Activated CD8-positive, alpha-beta memory T cell treated with anti-CD3 and anti-CD28 coated beads, Interleukin-2, amount 10 ng/mL, durations not matched to agents 7 days and 5 days (primary cell): ENCODE data around the gene C1orf232. TPM values are rescaled to one million over a fixed set of nuclear protein-coding genes. Genes with fewer than 3 reads are reported as not detected.
A peak's percentile ranks its signal among the peaks of the same experiment; 100 is the strongest.

ENCODE experiments used
- ATAC-seq: fragments of 150-1000 bp; cut with Tn5 transposase; one replicate; pipeline ENCODE4 v1.10.0; 2021; ENCODE audit warnings: moderate library complexity
- CTCF ChIA-PET: fragments of 350-600 bp; sonication (Branson Sonifier 250); formaldehyde crosslinking; loops from one replicate; lab custom pipeline; 2021; ENCODE audit warnings: antibody characterized with exemption; lab: Charles Lee
- DNase-seq: peaks from one replicate; pipeline ENCODE4 v3.0.0-alpha.2; 2020
- H3K27ac Mint-ChIP-seq: one replicate; pipeline ENCODE4 v1.8.0; 2021; ENCODE audit warnings: mild to moderate bottlenecking, mixed read lengths
- H3K27me3 Mint-ChIP-seq: one replicate; pipeline ENCODE4 v1.8.0; 2021; ENCODE audit warnings: mixed read lengths
- H3K36me3 Mint-ChIP-seq: one replicate; pipeline ENCODE4 v1.8.0; 2021; ENCODE audit warnings: mild to moderate bottlenecking, mixed read lengths
- H3K4me1 Mint-ChIP-seq: one replicate; pipeline ENCODE4 v1.8.0; 2021; ENCODE audit warnings: mixed read lengths
- H3K4me3 Mint-ChIP-seq: one replicate; pipeline ENCODE4 v1.8.0; 2021; ENCODE audit warnings: mild to moderate bottlenecking, moderate library complexity, mixed read lengths
- H3K9me3 Mint-ChIP-seq: one replicate; pipeline ENCODE4 v1.8.0; 2022; ENCODE audit warnings: low read depth, mixed read lengths
- total RNA-seq, 2 experiments: library from RNA; stranded (reverse); gene quantifications; one replicate each; pipeline ENCODE4 v1.2.3, GENCODE V29; 2021

Gene C1orf232
- total RNA-seq, 2 experiments from 2014 or later, result not detected

DNA sequence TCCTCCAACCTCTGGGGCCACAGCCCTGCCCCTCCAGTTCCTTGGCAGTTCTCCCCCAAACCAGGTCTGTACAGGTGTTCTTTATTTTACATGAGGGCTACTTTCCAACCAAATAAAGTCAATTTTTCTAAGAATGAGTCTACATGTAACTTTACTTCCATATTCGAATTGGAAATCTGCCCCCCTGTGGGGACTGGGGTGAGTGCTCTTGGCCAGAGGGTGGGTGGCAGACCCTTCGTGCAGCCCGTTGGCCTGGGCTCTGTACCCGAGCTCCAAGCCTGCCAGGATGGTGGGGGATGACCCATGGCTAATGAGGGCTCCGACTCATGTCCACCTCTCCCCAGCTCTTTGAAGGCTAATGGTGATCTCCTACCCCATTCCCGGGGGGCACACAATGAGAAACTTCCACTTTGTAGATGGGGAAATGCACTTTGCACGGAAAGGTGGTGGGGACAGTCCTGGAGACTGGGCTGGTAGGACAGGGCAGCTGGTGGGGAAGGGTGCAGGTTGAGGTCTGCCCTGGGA, 21.1 kb upstream of the C1orf232 start:
- no peak overlapping the region for H3K27ac Mint-ChIP-seq
- no peak overlapping the region for H3K4me3 Mint-ChIP-seq
- CTCF ChIA-PET, result interaction anchor here (1.3 to 3.2 kb wide), 3 partner anchors 13 to 44 kb away, joined by 3 to 19 read pairs (median 4); partner anchors contain the start of gene CEP85
- peaks cover 6% of the 10 kb centered on the region for H3K4me1 Mint-ChIP-seq
- DNase-seq, result no peak
- peaks cover 8% of the 10 kb centered on the region for H3K27me3 Mint-ChIP-seq
- no peak for ATAC-seq
- H3K9me3 Mint-ChIP-seq, result no peaks in the 10 kb centered on the region
- H3K36me3 Mint-ChIP-seq, result no peaks in the 10 kb centered on the region

DNA sequence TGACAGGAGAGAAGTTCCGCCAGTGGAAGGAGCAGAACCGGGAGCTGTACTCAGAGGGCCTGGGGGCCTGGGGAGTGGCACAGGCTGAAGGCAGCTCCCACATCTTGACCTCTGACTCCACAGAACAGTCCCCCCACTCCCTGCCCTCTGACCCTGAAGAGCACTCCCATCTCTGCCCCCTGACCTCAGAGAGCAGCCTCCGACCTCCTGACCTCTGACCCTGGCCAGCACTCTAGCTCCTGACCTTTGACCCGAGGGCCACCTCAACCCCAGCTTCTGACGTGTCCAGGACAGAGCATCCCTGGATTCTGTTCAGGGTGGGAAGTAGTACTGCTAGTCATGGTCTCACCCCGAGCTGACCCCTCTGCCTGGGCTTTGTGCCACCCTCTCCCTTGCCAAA, 20.6 kb upstream of the C1orf232 start:
- Mint-ChIP-seq H3K27me3 (peaks cover 7% of the 10 kb centered on the region), H3K4me1 (peaks cover 6% of the 10 kb centered on the region), H3K9me3 (no peaks in the 10 kb centered on the region), H3K4me3 (no peak overlapping the region), H3K27ac (no peak overlapping the region), H3K36me3 (no peaks in the 10 kb centered on the region)
- no peak for DNase-seq
- no peak for ATAC-seq
- CTCF ChIA-PET, result interaction anchor here (0.6 to 3.2 kb wide), 3 partner anchors 20 to 45 kb away, joined by 3 to 19 read pairs (median 3); partner anchors contain the start of gene CEP85

DNA sequence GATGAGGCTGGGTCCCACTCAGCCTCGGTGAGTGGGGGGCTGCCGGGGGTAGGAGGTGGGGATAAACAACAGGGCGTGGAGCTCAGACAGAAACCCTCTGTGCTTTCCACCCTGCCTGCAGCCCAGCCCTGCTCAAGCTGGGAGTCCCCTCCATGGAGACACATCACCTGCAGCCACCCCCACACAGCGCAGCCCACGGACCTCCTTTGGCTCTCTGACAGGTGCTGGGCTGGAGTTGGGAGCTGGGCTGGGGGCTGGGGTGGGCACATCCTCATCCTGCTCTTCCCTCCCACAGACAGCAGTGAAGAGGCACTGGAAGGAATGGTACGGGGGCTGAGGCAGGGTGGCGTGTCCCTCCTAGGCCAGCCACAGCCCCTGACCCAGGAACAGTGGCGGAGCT, 19.7 kb upstream of the C1orf232 start:
- no peak overlapping the region for H3K4me3 Mint-ChIP-seq
- H3K9me3 Mint-ChIP-seq, result no peaks in the 10 kb centered on the region
- H3K27ac Mint-ChIP-seq, result no peak overlapping the region

DNA sequence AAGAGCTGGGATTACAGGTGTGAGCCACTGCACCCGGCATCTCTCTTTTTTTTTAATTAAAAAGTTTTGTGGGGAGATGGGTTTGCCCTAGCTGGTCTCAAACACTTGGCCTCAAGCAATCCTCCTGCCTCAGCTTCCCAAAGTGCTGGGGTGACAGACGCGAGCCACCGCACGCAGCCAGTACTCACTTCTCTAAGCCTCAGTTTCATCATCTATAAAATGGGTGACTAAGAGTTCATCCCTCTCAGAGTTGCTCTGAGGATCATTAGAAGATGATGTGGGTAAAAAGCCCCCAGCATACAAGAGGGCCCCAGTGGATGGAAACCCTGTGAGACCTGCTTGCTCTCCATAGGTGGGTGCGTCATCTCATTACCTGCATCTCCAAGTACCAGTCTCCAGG, 19.1 kb upstream of the C1orf232 start:
- H3K36me3 Mint-ChIP-seq, result no peaks in the 10 kb centered on the region
- DNase-seq, result no peak
- no peak overlapping the region for H3K4me3 Mint-ChIP-seq
- CTCF ChIA-PET, result interaction anchor here (3.2 kb wide), 1 partner anchor 46 kb away, joined by 19 read pairs; the partner anchor contains the start of gene CEP85
- H3K27me3 Mint-ChIP-seq, result peaks cover 5% of the 10 kb centered on the region
- H3K4me1 Mint-ChIP-seq, result peaks cover 6% of the 10 kb centered on the region
- ATAC-seq, result no peak
- H3K27ac Mint-ChIP-seq, result no peak overlapping the region
- no peaks in the 10 kb centered on the region for H3K9me3 Mint-ChIP-seq

More for the DNA sequence above, 19.7 kb upstream of the C1orf232 start:
- ATAC-seq, result no peak
- peaks cover 5% of the 10 kb centered on the region for H3K27me3 Mint-ChIP-seq
- DNase-seq, result no peak
- peaks cover 6% of the 10 kb centered on the region for H3K4me1 Mint-ChIP-seq
- CTCF ChIA-PET, result interaction anchor here (0.6 to 3.2 kb wide), 2 partner anchors 44 to 45 kb away, joined by 3 to 19 read pairs; partner anchors contain the start of gene CEP85
- H3K36me3 Mint-ChIP-seq, result no peaks in the 10 kb centered on the region

DNA sequence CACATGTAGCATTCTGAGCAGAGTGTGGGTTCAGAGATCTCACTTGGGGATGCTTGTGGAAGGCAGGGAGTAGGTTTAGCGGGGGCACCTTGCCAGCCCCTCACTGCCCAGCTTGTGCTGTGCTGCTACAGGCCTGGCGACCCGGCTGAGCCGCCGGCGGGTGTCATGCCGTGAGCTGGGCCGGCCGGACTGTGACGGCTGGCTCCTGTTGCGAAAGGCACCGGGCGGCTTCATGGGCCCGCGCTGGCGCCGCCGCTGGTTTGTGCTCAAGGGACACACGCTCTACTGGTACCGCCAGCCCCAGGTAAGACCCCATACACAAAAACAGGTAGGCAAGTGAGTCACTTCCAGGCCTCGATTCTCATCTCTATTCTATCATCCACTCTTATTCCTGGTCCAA, 16.1 kb upstream of the C1orf232 start:
- Mint-ChIP-seq H3K36me3 (no peaks in the 10 kb centered on the region), H3K4me1 (no peaks in the 10 kb centered on the region), H3K9me3 (no peaks in the 10 kb centered on the region), H3K27me3 (peaks cover 3% of the 10 kb centered on the region), H3K4me3 (no peak overlapping the region), H3K27ac (no peak overlapping the region)
- DNase-seq (no peak), ATAC-seq (no peak)
- CTCF ChIA-PET, result interaction anchor here (1.2 to 2.5 kb wide), 3 partner anchors 15 to 49 kb away, joined by 4 to 6 read pairs (median 5); partner anchors contain the start of genes CEP85 and ZNF593

DNA sequence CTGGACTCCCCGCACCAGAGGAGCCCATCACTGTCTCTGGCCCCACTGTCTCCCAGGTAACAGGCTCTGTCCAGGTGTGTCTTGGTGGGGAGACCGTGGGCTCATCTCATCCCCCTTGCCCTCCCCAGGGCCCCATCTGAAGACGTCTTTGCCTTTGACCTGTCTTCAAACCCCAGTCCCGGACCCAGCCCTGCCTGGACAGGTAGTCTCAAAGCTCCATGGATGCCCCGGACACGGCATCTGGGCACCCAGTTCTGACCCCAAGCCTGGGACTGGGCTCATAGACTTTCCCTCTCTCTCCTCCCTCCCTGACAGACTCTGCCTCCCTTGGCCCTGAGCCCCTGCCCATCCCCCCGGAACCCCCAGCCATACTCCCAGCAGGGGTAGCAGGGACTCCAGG, 15.3 kb upstream of the C1orf232 start:
- no peak for DNase-seq
- Mint-ChIP-seq H3K27ac (no peak overlapping the region), H3K36me3 (no peaks in the 10 kb centered on the region), H3K4me1 (no peaks in the 10 kb centered on the region), H3K9me3 (no peaks in the 10 kb centered on the region), H3K4me3 (no peak overlapping the region), H3K27me3 (peaks cover 3% of the 10 kb centered on the region)
- no peak for ATAC-seq
- CTCF ChIA-PET, result interaction anchor here (1.2 to 2.5 kb wide), 3 partner anchors 14 to 50 kb away, joined by 4 to 6 read pairs (median 5); partner anchors contain the start of genes CEP85 and ZNF593

DNA sequence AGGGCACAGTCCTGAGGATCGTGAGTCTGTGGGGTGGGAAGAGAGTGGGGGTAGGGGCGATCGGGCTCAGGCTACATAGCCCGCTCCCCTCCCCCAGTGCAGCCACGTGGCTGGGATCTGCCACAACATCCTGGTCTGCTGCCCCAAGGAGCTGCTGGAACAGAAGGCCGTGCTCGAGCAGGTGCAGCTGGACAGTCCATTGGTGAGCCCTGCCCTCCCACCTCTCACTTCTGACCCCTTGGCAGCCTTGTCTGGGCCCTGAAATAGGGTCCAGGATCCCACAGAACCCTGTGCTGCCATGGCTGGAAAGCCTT, 13.6 kb upstream of the C1orf232 start:
- CTCF ChIA-PET, result interaction anchor here (1.0 to 2.3 kb wide), 2 partner anchors 12 to 52 kb away, joined by 4 to 10 read pairs; partner anchors contain the start of genes CEP85 and ZNF593
- no peak for ATAC-seq
- H3K9me3 Mint-ChIP-seq, result no peaks in the 10 kb centered on the region
- H3K36me3 Mint-ChIP-seq, result no peaks in the 10 kb centered on the region
- no peak overlapping the region for H3K27ac Mint-ChIP-seq
- no peaks in the 10 kb centered on the region for H3K4me1 Mint-ChIP-seq
- no peak for DNase-seq
- peaks cover 3% of the 10 kb centered on the region for H3K27me3 Mint-ChIP-seq
- H3K4me3 Mint-ChIP-seq, result no peak overlapping the region

DNA sequence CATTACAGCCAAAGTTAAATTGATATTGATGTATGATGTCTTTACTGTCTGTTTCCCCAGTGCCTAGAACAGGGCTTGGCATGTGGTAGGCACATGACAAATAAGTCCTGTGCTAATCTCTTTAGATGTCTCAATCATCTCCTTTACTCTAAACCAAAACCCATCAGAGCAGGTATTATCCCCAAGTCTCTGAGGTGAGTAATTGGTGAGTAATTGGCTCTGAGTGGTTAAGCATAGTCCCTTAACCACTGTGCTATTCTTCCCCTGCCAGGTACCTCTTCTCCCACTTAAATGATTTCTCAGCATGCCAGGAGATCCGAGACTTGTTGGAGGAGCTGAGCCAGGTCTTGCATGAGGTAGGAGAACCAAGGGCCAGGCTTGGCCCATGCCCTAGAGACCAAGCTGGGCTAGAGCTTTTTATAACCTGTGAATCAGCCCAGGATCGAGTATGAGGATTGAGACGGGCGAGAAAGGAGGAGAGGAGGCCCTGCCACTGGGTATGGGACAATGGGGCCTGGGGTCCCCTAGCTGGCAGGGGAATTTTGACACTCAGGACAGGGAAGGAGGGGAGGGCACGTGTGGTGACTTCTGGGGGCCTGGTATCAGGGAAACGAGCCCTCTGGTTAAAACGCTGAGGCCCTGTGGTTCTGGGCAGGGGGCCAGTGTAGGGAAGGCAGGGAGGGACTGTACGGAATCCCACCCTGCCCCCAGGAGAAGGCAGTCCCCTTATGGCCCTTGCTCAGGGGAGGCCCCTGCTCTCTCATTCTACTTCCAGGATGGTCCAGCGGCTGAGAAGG, 13.0 kb upstream of the C1orf232 start:
- DNase-seq, result no peak
- ATAC-seq, result no peak
- Mint-ChIP-seq H3K9me3 (no peaks in the 10 kb centered on the region), H3K4me3 (no peak overlapping the region), H3K4me1 (no peaks in the 10 kb centered on the region), H3K36me3 (no peaks in the 10 kb centered on the region), H3K27ac (no peak overlapping the region), H3K27me3 (peaks cover under 1% of the 10 kb centered on the region)
- CTCF ChIA-PET, result interaction anchor here (0.6 to 2.3 kb wide), 3 partner anchors 12 to 693 kb away, joined by 3 to 10 read pairs (median 4); partner anchors contain the start of genes CEP85 and ZNF593

DNA sequence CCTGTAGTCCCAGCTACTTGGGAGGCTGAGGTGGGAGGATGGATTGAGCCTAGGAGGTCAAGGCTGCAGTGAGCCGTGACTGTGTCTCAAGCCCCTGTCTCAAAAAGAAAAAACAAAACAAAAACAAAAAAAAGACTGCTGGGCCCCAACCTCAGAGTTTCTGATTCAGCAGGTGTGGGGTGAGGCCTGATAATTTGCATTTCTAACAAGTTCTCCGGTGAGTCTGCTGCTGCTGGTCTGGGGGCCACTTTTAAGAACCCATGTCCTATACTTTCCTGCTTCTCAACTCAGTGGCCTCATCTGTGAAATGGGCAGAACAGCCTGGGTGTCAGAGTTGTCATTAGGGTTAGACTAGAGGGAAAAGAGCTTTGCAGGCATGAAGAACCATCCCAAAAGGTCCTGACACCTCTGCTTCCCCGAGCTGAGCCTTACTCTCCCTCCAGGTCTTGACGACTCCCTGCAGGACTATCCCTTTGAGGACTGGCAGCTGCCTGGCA, 11.3 kb upstream of the C1orf232 start:
- H3K4me3 Mint-ChIP-seq, result no peak overlapping the region
- no peaks in the 10 kb centered on the region for H3K27me3 Mint-ChIP-seq
- ATAC-seq, result no peak
- no peaks in the 10 kb centered on the region for H3K36me3 Mint-ChIP-seq
- CTCF ChIA-PET, result interaction anchor here (1.8 to 2.3 kb wide), 2 partner anchors 10 to 17 kb away, joined by 5 to 10 read pairs; partner anchors contain the start of gene ZNF593
- H3K4me1 Mint-ChIP-seq, result no peaks in the 10 kb centered on the region
- no peak overlapping the region for H3K27ac Mint-ChIP-seq
- no peak for DNase-seq
- no peaks in the 10 kb centered on the region for H3K9me3 Mint-ChIP-seq

DNA sequence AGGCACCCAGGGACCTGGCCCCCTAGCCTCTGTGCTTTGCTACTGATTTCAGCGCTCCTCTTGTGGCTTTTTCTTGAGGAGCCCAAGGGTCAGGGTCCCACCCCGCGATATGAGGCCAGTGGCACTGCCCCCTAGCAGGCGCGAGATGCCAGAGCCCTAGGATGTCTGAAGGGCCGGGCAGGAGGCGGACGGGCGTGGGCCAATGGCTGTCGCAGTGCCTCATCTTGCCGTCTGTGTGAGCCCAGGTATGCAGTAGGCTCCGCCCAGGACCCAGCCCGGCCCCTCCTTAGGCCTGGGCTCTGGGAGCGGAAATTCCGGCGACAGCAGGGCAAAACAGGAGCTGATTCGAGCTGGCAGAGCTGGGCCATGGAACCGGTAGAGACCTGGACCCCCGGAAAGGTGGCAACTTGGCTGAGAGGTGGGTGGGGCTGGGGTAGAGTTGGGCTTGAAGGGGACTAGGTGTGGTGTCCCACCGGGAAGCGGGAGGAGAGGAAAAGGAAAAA, 8.5 kb upstream of the C1orf232 start, which contains the start of gene CNKSR1:
TSS of gene CNKSR1 (plus strand) at position 310 of the 503 bp plus-strand sequence. CDS start at position 367, 57 bp downstream.
- Mint-ChIP-seq H3K27ac (no peak within 1 kb of the TSS), H3K9me3 (no peaks in the 10 kb centered on the region), H3K36me3 (no peaks in the 10 kb centered on the region), H3K27me3 (no peaks in the 10 kb centered on the region), H3K4me3 (peak within 1 kb of the TSS; percentile 24), H3K4me1 (no peaks in the 10 kb centered on the region)
- CTCF ChIA-PET, result interaction anchor here (1.0 to 9.8 kb wide), 3 partner anchors 8 to 57 kb away, joined by 3 to 105 read pairs (median 6); partner anchors contain the start of genes C1orf232, CEP85 and ZNF593
- DNase-seq, result no peak
- ATAC-seq, result no peak

DNA sequence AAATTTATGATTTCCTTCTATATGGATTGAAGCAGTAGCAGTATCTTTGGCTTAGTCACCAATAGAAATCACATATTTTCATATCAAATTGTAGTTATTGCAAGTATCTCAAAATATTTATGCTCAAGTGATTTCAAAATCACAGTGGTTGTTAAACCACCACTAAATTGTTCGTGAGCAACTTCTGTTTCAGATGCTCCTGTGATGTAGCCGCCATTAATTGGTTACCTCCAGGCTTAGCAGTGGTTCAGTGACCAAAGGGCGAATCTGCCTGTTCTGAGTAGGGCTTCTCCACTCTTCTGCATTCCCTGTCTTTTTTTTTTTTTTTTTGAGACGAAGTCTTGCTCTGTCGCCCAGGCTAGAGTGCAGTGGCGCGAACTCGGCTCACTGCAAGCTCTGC, 6.6 kb upstream of the C1orf232 start:
- no peak overlapping the region for H3K27ac Mint-ChIP-seq
- no peaks in the 10 kb centered on the region for H3K9me3 Mint-ChIP-seq
- peaks cover 11% of the 10 kb centered on the region for H3K4me1 Mint-ChIP-seq
- ATAC-seq (no peak), DNase-seq (no peak)
- H3K4me3 Mint-ChIP-seq, result no peak overlapping the region
- H3K27me3 Mint-ChIP-seq, result no peaks in the 10 kb centered on the region
- no peaks in the 10 kb centered on the region for H3K36me3 Mint-ChIP-seq
- CTCF ChIA-PET, result interaction anchor here (9.8 kb wide), 1 partner anchor 59 kb away, joined by 105 read pairs; the partner anchor contains the start of gene CEP85

DNA sequence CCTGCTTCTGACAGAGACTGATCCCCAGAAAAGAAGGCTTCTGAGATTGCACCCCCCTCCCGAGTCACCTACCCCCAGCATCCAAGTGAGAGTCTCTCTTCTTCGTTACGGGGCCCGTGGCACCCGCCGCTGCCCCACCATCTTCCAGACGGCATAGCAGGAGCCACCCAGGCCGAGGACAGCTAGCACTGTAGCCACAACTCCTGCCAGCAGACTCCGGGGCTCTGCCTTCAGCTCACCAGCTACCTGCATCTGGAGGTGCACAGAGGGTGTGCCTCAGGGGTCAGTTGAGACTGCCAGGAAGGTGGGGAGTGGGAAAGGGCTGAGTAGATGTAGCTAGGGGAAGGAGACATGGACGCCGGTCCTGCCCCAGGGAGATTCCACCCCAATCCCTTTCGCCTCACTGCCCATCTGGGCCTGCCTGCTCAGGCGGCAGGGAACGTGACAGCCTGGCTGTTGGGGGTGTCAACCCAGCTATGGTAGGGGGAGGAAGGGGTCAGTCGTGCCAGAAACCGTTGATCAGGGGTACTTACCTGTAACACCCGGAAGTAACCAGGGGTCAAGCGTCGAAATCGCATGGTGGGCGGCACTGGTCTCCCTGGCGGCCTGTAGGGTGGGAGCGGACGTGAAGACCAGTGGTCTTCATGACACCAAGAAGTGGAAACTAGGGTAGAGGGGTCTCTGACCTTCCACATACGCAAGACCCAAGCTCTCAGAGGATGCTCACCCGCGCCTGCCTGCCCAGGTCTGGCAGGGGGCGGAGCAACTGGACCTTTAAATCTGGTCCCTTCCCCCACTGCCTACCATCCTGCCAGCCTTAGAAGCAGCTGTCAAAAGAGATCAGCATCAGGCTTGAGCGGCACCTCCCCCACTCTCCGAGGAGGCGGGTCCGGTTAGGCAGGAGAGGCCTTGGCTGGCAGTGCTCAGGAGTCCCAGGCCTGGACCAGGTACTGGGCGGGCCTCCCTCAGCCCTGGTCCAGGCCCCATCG, 2.6 kb upstream of the C1orf232 start, which contains the start of gene ZNF593OS:
TSS of gene ZNF593OS (minus strand) at position 749 of the 989 bp plus-strand sequence. CDS start at position 578, 171 bp downstream.
- Mint-ChIP-seq H3K4me3 (peak within 1 kb of the TSS; percentile 89), H3K27ac (no peak within 1 kb of the TSS), H3K9me3 (no peaks in the 10 kb centered on the region), H3K27me3 (no peaks in the 10 kb centered on the region), H3K4me1 (peaks cover 19% of the 10 kb centered on the region), H3K36me3 (no peaks in the 10 kb centered on the region)
- no peak for DNase-seq
- CTCF ChIA-PET, result interaction anchor here (0.9 to 9.8 kb wide), 6 partner anchors 10 to 150 kb away, joined by 3 to 105 read pairs (median 4); partner anchors contain the start of gene CEP85
- ATAC-seq, result no peak
